DMS79 treated with DMSO at 0.1 percent for 48 hours (cell line): Measurements from ENCODE around the gene IL11RA.
A peak's percentile ranks its signal among the peaks of the same experiment; 100 is the strongest.

Source experiments
- DNase-seq: peaks from one replicate; lab custom pipeline; 2025; lab: John Stamatoyannopoulos, UW

The IL11RA gene

DNA sequence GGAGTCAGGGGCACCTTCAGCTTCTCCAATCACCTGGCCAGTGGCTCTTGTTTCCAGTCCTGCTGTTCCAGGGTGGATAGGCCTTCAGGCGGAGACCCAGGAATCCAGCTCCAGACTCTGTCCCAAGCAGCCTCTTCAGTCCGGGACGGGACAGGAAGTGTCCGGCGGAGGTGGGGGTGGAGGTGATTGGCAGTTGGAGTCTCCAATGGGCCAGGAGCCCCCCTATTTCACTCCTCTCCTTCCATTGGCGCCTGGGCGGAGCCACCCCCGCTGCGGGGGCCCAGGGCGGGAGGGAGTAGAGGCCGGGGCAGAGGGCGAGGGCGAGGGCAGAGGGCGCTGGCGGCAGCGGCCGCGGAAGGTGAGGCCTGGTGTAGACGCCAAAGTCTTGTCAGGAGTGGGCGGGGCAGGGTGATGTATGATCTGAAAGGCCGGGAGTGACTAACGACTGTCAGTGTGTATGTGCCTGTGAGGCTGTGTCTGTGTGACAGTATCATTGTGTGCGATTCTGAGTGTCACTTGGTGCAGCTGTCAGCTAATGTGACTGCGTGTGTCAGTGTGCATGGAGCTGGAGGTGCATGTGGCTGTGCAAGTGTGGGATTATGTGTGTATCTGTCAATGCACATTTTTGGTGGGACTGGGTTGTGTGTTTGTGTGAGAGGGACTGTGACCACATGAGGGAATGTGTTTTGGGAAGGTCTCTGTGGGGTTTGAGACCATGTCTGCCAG, at the start of gene IL11RA:
TSS of gene IL11RA (plus strand) at position 310 of the 726 bp plus-strand sequence. CDS start 3,033 bp downstream, outside the sequence.
- no peak for DNase-seq

DNA sequence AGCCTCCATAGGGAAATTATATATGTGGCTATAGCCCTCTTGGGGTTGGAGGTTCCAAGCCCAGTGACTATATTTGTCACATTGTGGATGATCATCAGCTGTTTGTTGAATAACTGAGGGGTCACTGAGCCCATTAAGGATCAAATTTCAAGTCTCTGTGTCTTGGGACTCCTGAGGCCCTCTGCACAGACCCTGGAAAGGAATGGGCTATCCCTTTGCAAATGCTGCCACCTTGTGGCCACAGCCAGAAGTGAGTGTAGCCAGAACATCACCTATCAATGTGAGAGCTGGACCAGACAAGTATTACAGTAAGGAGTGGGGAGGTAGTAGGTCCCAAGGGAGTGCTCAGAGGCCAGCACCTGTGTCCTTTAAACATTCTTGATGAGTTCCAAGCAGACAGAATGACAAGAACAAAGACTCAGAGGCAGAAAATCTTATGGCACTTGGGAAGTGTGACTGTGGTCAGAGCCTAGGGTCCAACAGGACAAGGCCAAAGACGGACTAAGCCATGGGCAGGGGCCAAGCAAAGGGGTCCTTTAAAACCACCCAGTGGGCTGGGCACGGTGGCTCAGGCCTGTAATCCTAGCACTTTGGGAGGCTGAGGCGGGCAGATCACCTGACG, 48.3 kb upstream of the IL11RA start:
- peak; percentile 70 for DNase-seq

GRCh38 chr9:34606190-34606589, 45.8 kb upstream of the IL11RA start:
- DNase-seq, result no peak

GRCh38 chr9:34606905-34607304, 45.1 kb upstream of the IL11RA start:
- DNase-seq, result no peak

- no peak for DNase-seq
Observed at GRCh38 chr9:34607331-34607730, 44.7 kb upstream of the IL11RA start.

DNA sequence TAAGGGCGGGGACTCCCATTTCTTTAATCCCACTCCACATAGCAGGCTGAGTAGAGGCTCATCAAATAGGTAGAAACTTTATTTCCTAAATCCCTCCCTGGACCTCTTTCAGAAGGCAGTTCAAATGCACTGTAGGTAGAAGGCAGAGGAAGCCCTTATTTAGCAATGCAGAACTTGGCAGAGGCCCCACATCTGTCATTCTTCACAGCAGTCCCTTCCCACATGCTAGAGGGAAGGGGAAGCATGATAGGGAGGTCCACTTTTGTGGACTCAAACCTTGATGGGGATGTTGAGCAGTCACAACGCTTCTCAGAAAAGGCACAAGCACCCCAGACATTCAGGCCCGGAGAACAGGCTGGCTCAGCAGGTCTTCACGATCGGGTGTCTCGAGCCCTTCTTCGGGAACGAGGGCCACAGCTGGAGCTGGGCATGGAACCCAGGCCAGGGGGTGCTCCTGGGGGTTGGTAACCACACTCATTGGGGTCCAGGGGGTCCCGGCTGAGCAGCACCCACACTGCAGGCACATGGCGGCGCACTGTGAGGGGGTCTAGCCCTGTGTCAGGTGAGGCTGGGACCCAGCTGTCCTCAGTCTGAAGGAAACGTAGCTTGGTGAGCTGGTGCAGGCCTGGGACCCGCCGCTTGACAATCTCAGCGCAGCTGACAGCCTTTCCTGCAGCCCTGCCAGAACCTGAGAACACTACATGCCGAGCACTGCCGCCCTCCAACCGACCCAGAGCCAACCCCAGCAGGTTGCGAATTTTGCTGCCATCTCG, 41.4 kb upstream of the IL11RA start:
- DNase-seq, result no peak

- DNase-seq, result no peak
Observed at GRCh38 chr9:34611251-34611810, 40.7 kb upstream of the IL11RA start.

DNA sequence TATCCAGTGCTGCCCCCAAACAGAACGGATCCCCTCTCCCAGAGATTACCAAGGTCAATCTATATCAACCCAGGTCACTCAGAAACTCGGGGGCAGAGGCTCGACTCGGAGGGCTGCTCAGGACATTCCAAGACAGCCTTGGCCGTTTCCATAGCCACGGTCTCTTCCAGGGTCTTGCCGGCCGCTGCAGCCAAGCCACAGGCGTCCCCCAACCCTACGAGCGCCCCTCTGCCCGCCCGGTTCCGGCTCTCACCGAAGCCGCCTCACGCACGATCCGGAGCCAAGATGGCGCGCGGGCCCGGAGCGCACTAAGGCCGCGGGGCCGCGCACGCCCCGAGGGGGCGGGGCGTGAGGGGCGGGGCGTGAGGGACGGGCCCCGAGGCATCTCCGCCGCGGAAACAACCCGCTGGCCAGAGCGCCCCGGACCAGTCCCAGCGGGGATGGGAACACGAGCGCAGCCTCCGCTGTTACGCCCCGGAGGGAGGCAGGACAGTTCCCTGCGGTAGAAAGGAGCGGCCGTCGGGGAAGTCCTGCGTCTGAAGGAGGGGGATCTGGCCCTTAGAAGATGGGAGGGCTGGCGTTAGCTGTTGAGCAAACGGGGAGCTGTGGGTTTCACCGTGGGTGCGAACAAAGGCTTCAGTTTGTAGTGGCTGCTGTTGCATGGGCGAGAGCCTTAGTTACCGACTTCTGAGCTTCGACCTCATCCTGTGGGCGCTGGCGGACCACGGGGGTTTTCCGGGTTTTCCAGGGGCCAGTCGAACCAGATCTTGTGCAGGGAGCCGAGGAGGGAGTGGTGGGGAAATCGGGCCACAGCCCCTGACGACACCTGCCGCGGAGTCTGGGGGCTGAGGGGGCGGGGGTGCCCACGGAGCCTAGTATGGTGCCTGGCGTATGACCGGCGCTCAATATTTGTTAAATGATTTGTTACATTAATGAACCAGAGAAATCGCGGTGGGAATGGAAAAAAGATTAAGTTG, 39.9 kb upstream of the IL11RA start, which contains the start of gene RPP25L:
TSS of gene RPP25L (minus strand) at position 287 of the 977 bp plus-strand sequence. CDS start 801 bp downstream, outside the sequence.
- DNase-seq, result peak; percentile 69

- DNase-seq, result peak; percentile 75
Observed at GRCh38 chr9:34612788-34613390, 39.1 kb upstream of the IL11RA start.

DNA sequence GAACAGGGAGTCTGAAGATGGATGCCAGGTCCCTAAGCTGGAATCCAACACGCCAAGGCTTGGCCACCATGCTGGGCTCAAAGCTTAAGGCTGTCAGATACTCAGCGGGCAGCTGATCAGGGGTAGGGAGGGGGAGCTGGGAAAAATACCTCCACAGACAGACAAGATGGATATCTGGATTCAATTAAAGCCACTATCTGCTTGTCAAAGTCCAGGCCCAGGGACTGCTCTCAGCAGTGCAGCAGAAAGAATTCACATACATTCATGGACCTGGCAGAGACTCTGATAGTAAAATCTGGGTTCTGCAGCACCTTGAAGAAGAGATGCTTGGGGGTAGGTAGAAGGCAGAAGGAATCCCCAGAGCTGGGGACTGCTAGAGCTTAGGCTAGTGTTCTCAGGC, 36.9 kb upstream of the IL11RA start:
- DNase-seq, result no peak

DNA sequence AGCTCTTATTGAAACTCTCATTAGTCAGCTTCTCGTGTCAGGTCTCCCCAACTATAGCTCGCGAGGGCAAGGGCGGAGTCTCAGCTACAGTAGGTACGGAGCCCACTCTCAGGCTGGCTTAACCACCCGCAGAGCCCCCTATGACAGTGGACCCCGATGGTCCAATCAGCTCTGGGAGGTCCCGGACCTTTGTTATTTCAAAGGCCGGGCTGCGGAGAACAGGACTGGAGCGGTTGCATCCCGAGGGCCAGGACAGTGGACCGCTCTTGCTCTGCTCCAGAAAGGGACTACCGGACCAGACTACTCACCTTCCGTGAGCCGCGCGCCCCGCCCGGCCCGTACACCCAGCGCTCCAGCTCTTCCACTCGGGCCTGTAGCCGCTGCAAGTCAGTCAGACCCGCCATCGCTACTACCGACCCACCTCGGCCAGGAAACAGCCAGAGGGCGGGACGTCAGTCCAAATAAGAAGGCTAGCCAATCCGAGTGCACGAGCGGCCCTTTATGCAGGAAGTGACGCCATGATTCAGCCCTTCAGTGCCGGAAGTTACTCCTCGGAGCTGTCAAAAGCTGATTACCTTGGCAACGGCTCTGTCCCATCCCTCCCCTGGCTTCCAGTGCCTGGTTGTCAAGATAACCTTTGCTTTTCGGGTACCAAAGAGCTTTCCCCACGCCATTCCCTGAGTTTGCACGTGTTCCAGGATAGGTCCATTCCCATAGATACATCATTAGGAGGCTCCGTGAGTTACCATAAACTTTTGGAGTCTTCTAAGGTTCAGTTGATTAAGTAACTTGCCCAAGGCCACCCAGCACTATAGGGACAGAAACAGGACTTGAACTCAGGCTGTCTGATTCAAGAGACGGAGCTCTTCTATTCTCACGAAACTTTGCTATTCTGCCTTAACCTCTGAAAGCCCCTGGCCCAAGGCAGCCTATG, 31.7 kb upstream of the IL11RA start, which contains the start of gene DCTN3:
TSS of gene DCTN3 (minus strand) at position 435 of the 934 bp plus-strand sequence. CDS start at position 404, 31 bp downstream.
- DNase-seq, result peak; percentile 96

DNA sequence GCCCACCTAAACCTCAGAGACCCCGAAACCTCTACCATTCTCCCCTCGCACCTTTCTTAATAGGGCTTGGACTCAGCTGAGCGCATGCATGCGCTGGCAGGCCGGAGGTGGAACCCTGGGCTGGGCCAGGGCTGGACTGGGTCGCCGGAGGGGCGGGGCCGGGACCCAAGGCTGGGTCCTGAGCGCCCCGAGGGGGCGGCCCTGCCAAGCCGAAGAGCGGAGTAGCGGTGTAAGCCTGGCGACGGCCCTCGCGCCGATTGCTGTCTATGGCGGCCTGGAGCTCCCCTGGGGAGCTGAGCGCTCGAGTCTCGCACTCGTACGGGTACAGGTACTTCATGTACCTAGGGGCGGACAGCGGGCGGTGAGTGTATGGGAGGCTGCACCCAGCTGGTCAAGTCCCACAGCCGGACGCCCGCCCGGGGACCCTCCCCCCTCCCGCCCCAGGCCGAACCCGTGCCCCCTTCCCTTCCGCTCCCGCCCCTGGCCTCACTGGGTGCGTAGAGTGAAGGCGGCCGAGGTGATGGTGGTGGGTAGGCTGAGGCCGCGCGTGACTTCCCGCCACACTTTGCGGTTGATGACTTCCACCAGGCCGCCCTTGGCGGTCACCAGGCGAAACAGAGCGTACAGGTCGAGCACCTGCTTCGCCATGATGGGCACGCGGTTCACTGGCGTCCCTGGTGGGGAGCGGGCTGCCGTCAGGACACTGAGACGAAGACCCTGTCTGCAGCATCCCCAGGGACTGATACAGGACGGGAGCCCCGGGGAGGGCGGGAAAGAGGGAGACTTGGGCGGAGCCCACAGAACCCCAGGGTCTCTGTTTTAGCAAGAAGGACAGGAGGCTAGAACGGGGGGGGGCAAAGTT, 28.4 kb upstream of the IL11RA start:
- no peak for DNase-seq

GRCh38 chr9:34624475-34625185, 27.4 kb upstream of the IL11RA start:
- no peak for DNase-seq

- DNase-seq, result no peak
Observed at GRCh38 chr9:34625186-34625486, 26.8 kb upstream of the IL11RA start.

DNA sequence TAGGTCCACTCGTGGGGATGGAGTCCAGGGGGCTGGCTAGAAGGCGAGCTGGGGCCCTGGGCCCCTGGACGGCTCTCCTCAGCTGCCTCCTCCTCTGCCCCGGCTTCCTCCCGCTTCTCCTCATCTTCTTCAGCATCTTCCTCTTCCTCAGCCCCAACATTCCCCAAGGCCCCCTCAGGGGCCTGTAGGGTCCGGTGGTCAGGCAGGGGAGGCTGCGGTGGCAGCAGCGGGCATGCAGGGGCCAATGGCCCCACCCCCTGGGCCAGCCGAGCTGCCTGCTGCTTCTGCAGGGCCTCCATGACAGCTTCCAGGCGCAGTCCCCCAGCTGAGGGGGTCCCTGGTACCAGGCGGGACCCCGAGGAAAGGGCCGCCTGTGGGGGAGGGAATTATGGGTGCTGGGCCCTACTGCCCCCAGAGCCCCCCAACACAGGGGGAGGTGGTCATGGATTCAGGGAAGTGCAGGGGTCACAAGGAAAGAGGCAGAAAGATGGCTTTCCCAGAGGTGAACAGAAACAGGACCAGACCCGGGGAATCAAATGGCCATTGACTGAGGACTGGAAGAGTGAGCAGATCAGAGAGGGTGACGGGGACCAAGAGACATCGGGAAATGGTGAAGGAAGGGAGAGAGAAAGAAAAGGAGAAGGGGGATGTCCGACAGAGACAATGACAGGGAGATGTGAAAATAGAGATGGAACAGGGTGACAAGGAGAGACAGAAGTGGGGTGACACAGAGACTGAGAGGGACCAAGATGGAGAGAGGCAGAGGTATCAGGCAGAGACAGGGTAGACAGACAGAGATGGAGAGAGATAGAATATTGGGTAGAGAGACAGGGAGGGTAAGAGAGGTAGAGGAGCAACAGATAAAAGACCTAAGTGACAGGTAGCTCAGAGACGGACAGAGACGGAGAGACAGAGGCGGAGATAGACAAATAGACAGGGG, 24.0 kb upstream of the IL11RA start:
- DNase-seq, result no peak

DNA sequence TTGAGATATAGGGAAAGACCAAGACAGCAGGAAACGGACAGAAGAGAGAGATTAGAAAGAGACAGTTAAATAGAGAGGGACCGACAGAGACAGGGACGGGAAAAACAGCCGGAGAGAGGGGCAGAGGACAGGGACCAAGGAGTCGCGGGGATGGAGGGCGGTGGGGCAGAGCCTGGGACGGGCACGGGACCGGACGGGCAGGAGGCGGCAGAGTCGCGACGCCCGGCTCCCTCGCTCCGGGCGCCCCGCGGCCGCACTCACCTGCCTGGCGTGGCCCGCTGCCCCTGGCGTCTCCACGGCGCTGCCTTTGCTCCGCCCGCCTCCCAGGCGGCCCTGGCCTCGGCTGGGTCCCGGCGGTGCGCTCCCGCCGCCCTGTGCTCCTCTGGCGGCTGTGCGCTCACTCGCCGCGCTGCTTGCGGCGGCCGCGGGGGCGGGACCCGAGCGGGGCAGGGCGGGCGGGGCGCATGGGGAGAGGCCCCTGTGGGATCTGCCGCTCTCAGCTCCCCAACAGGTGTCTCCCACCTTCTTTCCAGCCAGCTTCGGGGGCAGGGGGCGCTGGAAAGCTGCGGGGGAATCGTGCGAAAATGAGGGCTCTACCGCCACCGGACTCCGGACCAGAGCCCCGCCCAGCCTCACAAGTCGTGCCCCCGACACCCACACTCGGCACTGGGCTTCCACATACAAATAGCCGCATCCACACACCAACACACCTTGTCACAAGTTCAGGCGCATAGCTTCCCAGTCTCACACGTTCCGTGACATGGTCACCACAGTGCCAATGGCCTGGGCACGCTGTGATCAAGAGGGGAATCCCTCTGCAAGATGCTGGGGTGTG, 23.1 kb upstream of the IL11RA start, which contains the start of gene ARID3C:
TSS of gene ARID3C (minus strand) at position 411 of the 835 bp plus-strand sequence. CDS start 1,052 bp downstream, outside the sequence.
- peak; percentile 27 for DNase-seq
